A549 (cell line): ENCODE results near the gene LIPE.

Source experiments
- CBX2 ChIP-seq: fragments of 200-600 bp; sonication (generic); IDR thresholded peaks from 2 replicates; pipeline ENCODE4 v1.6.1; 2016; ENCODE audit warnings: low read depth, mild to moderate bottlenecking, borderline replicate concordance
- CTCF ChIP-seq: fragments of >200 bp; sonication (Bioruptor Twin); formaldehyde crosslinking; IDR thresholded peaks from 3 replicates; pipeline ENCODE4 v1.5.1; 2016
- EP300 ChIP-seq, 2 experiments: fragments of >200 bp; sonication (Bioruptor Twin); formaldehyde crosslinking; IDR thresholded peaks; 2 replicates in 1 of 2; 3 replicates in 1 of 2; pipeline ENCODE4 v1.6.1; 2016 to 2017
- FOSL2 ChIP-seq, 2 experiments: fragments of 450-650 bp in 1 of 2; fragments of >200 bp in 1 of 2; sonication (Bioruptor Twin) in 1 of 2; formaldehyde crosslinking; IDR thresholded peaks; 2 replicates each; pipeline versions ENCODE4 v1.5.0 to v1.6.1; 2016 to 2020; ENCODE audit warnings: mild to moderate bottlenecking in 1 of 2, moderate library complexity in 1 of 2
- MAZ ChIP-seq: fragments of 150-350 bp; IDR thresholded peaks from 2 replicates; pipeline ENCODE4 v1.6.1; 2014; ENCODE audit warnings: antibody characterized with exemption, low read depth, low read length, borderline replicate concordance

DNA sequence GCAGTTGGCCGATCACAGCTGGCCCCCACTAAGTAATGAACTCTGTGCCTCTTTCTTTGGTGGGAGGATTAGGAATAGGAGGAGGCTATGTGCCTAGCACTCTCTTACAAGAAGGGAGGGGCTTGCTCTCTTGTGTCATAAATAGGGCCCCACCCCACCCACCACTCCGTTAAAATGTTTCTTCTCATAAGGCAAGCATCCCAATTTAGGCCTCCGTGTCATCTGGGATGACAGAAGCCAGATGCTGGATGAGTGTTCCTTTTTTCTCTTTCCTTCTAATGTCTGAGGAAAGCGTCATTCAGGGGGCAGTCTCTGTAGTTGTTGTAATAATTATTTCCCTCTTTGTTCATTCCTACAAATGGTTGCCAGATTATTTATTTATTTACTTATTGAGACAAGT, at the start of gene LIPE:
- no peak for TF ChIP-seq CBX2
- no peak for TF ChIP-seq CTCF
- TF ChIP-seq EP300 (IDR thresholded peaks at IDR 0.05): no peak
- no peak for TF ChIP-seq MAZ
- no peak for TF ChIP-seq FOSL2 (IDR thresholded peaks at IDR 0.05)
- TF ChIP-seq FOSL2 (CRISPR knock-in tag; IDR thresholded peaks at IDR 0.05): no peak
